NCI-H2081 treated with DMSO at 0.1 percent for 48 hours (cell line): Measurements from ENCODE around the gene SRA1.
A peak's percentile ranks its signal among the peaks of the same experiment; 100 is the strongest.

Experiments used
- DNase-seq: peaks from one replicate; lab custom pipeline; 2025; lab: John Stamatoyannopoulos, UW

SRA1 gene

DNA sequence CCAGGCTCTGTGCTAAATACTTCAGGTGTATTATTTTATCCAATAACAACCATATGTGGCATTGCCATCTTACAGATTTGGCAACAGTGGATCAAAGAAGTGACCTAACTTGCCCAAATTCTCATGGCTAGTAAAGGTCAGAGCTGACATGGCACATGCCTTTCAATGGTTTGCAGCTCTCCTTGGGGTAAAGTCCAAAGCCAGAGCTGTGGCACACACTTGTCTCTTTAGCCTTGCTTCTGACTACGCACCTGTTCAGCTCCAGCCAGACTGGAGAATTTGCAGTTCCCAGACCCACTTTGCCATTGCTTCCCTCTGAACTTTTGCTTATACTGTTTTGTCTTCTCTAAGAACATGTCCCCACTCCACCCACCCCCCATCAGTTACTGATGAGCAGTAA, 13.2 kb upstream of the SRA1 start:
- no peak for DNase-seq

DNA sequence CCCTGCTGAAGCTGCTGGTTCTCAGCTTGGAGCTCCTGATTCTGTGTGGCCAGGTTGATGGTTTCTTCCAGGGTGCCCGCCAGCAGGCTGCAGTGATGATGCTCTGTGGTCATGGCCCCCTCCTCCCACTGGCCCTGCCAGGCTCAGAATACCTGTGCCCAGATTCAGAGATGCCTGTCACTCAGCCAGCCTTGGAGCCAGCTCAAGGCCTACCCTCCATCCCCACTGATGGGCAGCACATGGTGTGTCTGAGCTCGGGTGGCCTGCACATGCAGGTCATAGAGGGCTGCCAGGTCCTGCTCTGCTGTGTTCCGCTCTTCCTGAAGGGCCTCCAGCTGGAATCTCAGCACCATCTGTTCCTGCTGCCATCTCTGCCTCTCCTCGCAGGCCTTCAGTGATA, 12.8 kb upstream of the SRA1 start:
- DNase-seq = no peak

DNA sequence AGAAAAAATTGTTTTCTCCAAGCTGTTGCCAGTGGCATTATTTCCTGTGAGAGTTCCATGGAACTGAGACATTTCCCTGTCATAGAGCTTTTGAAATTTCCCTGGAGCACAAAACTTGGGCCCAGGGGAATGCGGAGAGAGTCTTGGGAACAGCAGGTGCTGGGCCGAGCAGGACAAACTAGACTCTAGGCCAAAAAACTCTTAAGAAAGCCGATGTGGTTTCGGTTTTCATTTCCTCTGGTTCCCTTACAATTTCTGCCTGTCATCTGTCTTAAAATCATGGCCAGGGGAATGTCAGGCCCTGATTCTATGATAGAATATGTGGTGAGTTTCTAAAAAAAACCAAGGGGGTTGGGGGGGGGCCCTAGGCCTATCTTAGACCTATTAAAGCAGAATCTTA, 11.9 kb upstream of the SRA1 start:
- DNase-seq = no peak

DNA sequence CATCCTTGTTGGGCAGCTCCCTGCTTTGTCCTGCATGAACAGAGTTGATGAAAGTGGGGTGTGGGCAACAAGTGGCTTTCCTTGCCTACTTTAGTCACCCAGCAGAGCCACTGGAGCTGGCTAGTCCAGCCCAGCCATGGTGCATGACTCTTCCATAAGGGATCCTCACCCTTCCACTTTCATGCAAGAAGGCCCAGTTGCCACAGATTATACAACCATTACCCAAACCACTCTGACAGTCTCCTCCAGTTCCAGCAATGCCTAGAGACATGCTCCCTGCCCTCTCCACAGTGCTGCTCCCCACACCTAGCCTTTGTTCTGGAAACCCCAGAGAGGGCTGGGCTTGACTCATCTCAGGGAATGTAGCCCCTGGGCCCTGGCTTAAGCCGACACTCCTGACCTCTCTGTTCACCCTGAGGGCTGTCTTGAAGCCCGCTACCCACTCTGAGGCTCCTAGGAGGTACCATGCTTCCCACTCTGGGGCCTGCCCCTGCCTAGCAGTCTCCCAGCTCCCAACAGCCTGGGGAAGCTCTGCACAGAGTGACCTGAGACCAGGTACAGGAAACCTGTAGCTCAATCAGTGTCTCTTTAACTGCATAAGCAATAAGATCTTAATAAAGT, 11.3 kb upstream of the SRA1 start:
- no peak for DNase-seq

DNA sequence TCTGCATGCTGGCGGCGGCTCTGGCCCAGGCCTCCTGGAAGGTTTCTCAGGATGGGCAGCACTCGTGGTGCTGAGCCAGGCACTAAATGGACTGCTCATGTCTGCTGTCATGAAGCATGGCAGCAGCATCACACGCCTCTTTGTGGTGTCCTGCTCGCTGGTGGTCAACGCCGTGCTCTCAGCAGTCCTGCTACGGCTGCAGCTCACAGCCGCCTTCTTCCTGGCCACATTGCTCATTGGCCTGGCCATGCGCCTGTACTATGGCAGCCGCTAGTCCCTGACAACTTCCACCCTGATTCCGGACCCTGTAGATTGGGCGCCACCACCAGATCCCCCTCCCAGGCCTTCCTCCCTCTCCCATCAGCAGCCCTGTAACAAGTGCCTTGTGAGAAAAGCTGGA, 10.6 kb upstream of the SRA1 start:
- no peak for DNase-seq

DNA sequence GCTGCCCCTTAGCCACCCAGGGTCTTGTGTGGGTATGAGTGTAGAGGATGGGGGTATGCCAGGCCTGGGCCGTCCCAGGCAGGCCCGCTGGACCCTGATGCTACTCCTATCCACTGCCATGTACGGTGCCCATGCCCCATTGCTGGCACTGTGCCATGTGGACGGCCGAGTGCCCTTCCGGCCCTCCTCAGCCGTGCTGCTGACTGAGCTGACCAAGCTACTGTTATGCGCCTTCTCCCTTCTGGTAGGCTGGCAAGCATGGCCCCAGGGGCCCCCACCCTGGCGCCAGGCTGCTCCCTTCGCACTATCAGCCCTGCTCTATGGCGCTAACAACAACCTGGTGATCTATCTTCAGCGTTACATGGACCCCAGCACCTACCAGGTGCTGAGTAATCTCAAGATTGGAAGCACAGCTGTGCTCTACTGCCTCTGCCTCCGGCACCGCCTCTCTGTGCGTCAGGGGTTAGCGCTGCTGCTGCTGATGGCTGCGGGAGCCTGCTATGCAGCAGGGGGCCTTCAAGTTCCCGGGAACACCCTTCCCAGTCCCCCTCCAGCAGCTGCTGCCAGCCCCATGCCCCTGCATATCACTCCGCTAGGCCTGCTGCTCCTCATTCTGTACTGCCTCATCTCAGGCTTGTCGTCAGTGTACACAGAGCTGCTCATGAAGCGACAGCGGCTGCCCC, 10.0 kb upstream of the SRA1 start:
- no peak for DNase-seq

DNA sequence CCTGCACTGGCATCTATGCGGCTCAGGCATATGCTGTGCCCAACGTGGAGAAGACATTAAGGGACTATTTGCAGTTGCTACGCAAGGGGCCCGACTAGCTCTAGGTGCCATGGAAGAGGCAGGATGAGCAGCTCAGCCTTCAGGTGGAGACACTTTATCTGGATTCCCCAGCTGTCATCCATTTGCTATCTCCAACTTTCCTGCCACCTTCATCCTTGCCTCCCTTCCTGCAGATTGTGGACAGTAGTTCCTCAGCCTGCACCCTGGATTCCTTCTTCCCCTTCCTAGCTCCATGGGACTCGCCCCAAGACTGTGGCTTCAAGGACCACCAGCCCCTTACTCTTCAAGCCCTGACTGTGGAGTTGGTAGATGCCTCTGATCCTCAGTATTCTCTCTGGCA, 9.4 kb upstream of the SRA1 start:
- no peak for DNase-seq

DNA sequence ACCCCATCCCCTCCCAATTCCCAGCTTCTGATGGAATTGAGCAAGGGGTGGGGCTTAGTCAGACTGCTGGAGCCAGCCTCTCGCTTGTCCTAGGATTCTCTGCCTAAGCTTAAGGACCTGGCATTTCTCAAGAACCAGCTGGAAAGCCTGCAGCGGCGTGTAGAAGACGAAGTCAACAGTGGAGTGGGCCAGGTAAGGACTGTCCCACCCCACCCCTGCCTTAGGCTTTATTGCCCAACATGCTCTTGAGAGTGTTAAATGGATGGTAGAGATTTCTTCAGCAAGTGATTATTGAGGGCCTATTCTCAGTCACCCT, 8.5 kb upstream of the SRA1 start:
- DNase-seq = no peak

DNA sequence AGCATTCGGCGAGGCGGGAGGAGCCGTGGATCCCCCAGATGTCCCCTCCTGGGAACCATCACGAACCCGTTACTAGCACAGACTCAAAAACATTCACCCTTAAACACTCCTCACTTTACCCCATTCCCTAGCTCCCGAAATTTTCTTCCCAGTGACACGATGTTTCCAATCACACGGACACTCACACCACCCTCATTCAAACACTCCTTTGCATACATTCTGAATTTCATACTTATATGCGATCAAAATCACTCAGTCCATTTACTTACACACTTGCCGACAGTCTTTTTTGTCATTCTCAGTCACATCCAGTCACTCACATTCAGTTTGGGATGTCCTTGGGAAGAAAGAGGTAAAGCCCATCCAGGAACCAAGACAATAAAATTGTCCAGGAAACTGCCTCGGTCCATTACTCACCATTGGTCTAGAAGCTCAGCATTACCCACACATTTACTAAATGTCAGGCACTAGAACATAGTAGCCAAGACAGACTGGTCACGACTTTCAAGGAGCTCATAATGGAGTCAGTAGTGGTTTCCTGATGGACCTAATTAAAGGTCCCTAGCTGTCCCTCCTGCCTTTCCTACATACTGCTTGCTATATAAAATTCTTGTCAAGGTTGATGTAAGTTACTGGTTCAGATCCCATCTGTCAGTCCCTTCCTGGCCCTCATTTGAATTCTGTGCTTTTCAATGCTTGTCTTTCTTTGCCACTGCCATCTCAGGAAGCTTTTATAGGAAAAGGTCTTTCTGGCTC, 7.9 kb upstream of the SRA1 start:
- no peak for DNase-seq

DNA sequence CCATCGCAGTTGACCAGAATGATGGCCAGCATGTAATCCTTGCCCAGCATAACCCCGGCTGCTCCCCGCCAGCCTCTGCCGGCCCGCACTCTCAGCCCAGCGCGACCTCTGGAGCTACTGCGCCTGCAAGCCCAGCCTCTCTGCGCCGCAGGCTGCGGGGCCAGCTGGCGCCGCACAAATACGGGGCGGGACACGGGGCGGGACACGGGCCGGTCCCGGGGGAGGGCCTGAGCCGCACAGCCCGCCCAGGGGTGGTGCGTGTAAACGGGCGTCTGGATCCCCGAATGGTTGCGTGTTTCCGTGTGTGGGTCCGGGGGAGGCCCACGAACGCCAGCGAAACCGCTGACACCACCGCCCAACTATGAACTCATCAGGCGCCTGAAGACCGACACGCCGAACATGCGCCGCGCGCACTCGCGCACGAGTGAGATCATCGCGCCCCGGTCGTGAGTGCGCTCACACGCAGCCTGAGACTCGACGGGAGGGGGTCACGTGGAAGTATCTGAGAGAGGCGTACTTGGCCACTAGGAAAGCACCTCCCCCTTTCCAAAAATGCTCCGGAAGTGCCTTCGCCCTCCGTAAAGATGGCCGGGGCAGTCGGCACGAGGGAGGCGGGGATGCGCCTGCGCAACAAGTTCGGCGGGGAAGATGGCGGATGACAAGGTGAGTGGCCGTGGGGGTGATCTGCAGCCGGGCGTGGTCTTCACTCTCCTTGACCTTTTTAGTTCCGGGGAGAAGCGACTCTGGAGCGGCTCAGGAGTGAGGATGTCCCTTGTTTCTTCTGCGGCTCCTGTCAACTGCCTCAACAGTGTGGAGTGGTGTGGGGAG, 7.1 kb upstream of the SRA1 start, which contains the start of the genes APBB3 and SLC35A4:
APBB3 (minus strand) TSS at position 403 of the 828 bp plus-strand sequence; CDS start at position 50, 353 bp downstream.
SLC35A4 (plus strand) TSS at position 633 of the 828 bp plus-strand sequence. CDS start 2,342 bp downstream, outside the sequence.
- peak; percentile 78 for DNase-seq

DNA sequence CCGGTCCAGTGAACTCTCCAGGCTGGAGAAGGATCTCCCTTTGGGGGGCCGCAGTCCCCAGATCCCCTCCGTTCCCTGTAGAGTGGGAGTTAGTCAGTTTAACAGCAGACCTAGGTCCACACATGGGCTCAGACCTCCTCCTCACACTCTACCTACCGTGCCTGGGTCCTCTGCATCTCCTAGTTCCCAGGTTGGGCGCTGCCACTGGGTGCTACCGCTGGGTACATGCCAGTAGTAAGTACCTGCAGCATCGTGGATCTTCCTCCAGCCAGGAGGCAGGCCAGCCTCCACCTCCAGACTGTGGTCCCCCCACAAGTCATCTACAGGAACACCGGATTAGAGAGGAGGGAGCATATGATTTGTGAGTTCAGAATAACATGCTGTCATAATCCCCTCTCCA, 6.3 kb upstream of the SRA1 start:
- no peak for DNase-seq

DNA sequence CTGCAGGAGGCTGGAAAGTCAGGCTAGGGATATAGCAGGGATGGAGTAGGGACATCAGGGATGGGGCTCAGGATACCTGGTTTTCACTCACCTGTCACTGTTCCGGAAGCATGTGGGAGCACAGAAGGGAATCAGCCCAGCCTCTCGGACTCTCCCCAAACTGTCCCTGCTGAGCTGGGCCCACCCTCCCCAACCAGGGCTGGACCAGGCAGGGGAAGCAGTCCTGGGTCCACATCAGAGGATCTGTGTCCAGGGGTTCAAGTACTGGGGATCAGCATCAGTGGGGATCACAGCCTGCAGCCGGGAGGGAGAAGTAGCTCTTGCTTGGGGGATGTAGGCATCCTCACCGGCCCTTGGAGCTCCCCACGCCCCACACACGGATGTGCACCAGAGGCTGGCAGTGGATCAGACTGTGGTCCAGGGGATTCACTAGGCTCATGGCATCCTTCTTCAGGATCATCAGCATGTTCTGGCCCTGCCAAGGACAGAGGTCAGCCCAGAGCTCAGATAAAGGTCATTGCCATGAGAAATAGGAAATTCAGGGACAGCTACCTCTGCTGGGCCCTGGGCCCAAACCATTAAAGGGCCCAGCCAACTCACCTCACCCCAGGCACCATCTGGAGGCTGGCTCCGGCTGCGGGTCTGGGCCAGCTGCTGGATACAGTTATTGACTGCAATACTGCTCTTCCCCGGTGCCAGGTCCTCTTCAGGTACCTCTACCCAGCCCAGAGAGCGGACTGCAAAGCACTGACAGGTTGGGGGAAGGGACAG, 4.7 kb upstream of the SRA1 start:
- no peak for DNase-seq

DNA sequence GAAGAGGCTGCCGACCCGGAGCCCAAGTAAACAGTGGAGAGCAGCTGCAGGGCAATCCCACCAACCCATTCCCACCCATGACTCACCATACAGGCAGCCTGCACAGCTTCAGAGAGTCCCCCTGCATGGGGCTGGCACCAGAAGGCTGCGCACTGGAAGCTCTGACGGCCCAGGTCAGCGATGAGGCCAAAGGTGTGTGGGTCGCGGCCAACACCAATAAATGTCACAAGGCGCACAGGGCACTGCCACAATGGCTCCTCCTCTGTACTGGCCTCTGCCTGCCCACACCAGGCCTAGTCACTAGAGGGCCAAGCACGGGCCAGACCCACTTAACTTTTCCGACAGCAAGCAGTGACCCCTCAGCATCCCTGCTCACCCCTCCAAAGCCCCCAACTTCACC, 3.0 kb upstream of the SRA1 start:
- DNase-seq = no peak

DNA sequence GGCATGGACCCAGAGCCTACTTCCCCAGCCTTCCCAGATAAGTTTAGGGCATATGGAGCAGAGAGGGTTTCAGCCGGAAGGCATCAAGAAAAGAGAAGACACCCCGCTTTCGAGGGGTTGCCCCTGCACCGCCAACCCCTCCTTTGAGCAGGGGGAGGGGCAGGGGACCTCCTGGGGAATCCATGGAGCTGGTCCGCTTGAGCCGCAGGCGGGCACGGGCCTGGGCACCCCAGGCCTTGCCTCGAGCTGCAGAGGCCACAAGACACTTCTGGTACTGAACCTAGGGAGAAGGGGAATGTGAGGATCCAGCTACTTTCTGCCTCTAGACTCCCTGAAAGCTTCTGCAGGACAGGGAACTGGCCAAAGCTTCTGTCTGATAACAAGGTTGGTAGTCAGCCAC, 1.3 kb upstream of the SRA1 start:
- no peak for DNase-seq

DNA sequence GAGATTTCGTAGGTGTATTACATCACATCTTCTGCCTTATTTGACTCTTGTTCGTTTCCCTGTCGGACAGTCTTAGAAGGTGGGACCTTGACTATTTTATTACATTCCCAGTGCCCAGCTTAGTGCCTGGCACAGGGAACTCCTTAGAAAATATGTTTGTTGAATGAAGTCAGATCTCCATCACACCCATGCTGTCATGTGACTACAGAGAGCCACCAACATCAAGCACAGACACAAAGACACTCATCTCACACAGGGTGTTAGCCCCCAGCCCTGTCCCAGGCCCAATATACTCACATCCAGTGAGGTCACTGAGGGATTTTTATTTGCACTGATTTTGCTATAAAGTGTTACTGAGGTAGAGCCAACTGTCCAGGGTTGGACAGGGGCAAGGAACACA, 692 bp upstream of the SRA1 start:
- DNase-seq = no peak

DNA sequence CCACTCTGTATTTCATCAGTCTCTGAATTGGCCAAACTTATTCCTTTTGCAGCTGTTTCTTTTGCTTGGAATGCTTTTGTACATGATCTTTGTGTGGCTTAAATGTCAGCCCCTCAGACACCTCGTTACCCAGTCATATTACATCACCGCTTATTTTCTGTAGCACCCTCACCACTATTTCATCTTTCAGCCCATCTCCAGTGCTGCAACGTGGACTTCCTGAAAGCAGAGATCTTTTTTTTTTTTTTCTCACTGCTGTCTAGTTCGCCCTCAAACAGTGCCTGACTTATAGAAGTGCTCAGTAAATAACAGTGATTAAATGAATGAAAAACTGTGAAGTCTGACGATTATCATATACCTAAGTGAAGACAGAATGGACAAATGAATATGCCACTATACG, 835 bp downstream of the SRA1 start:
- DNase-seq = no peak

DNA sequence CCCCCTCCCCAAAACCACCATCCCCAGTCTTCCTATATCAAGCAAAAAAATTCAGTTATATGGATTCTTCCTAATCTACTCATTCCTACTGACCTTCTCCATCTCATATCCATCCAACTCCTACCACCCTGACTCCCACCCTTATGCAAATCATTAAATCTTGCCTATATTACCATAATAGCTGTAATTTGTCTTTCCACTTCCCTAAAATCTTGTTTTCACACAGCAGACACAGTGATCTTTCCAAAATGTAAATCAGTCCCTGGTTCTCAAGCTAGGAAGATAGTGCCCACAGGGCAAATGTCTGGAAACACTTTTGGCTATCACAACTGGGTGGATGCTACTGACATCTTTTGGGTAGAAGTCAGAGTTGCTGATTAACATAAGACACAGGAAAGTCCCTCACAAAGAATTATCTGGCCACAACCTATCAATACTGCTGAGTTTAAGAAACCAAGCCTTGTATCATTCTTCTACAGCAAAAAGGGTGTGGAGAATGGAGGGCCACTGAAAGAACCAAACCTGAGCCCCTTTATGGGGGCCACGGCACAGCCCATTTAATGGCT, 1.4 kb downstream of the SRA1 start:
- DNase-seq = no peak

DNA sequence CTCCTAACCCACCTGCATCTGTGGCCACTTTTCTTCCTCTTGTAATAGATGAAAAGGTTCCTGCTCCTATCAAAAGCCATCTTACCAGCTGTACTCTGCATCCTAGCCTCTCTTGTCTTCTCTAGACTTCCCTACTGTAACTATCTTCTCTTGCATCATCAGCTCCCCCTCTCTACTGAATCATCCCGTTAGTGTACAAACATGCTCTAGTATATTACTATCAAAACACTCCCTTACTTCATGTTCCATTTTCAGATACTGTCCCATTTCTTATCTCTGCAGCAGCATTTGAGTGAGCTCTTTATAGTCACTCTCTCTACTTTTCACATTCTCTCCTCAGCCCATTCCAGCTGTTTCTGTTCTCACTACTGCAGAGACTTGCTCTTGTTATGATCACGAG, 2.8 kb downstream of the SRA1 start:
- no peak for DNase-seq

DNA sequence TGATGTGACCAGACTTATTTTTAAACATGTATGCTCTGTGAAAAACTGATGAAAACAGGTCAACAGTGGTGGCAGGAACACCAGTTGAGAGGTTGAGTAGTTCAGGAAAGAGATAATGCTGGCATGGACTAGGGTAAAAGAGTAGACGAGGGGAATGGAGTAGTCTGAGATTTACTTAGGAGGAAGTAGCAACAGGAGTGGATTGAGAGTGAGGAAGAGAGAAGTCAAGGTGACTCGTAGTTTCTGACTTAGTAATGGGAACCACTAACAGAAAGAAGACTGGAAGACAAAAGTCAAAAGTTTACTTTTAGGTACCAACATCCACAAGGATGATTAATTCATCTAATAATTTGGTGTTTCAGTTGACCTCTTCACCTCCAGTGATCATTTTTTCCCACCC, 3.6 kb downstream of the SRA1 start:
- no peak for DNase-seq

DNA sequence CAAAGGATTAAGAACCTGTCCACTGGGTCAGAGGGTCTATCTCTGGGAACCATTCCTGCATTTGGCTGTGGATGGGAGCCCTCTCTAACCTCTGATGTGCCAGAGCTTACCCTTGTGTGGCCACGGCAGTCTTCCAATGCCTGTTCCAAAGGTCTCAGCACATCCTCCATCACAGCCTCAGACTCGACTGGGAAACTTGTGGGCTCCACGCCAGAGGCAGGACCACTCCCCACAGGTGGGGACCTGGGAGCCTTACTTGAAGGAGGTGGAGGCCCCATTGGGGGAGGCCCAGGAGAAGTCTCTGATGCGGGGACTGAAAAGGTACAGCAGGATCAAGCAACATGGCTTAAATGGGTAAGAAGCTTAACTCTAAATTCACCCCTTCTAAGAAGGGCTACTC, 5.4 kb downstream of the SRA1 start:
- no peak for DNase-seq
